MM.1S (cell line): ENCODE results near the gene MROH7.

Source experiments
- DNase-seq: peaks from one replicate; pipeline ENCODE4 v3.0.0-alpha.2; 2015
- H2AFZ ChIP-seq: fragments of 300-600 bp; sonication (generic); 2 replicates; pipeline ENCODE4 v1.6.0; 2016; ENCODE audit warnings: antibody characterized with exemption, low read length
- H3F3A ChIP-seq: fragments of 300-600 bp; sonication (generic); 2 replicates; pipeline ENCODE4 v1.6.1; 2016; ENCODE audit warnings: mild to moderate bottlenecking, antibody characterized with exemption, low read length, moderate library complexity, mixed read lengths; ENCODE audit not compliant: insufficient read depth
- H3K27ac ChIP-seq: fragments of 300-600 bp; sonication (generic); 2 replicates; pipeline ENCODE4 v1.5.1; 2016; ENCODE audit warnings: mild to moderate bottlenecking, low read length
- H3K27me3 ChIP-seq: fragments of 300-600 bp; sonication (generic); replicated peaks from 2 replicates; pipeline ENCODE4 v1.6.0; 2016; ENCODE audit warnings: low read length; ENCODE audit not compliant: insufficient read depth
- H3K36me3 ChIP-seq: fragments of 300-600 bp; sonication (generic); replicated peaks from 2 replicates; pipeline ENCODE4 v1.6.1; 2016; ENCODE audit warnings: mild to moderate bottlenecking, low read length, mixed read lengths; ENCODE audit not compliant: insufficient read depth
- H3K4me1 ChIP-seq: fragments of 300-600 bp; sonication (generic); 2 replicates; pipeline ENCODE4 v1.6.1; 2016; ENCODE audit warnings: low read length, mixed read lengths
- H3K4me2 ChIP-seq: fragments of 300-600 bp; sonication (generic); 2 replicates; pipeline ENCODE4 v1.6.0; 2016; ENCODE audit warnings: low read depth, low read length
- H3K4me3 ChIP-seq: fragments of 300-600 bp; sonication (generic); 2 replicates; pipeline ENCODE4 v1.5.1; 2016; ENCODE audit warnings: low read length, mixed read lengths
- H3K79me2 ChIP-seq: fragments of 300-600 bp; sonication (generic); 2 replicates; pipeline ENCODE4 v1.6.1; 2016; ENCODE audit warnings: mixed run types, low read length, mixed read lengths
- H3K9ac ChIP-seq: fragments of 300-600 bp; sonication (generic); 2 replicates; pipeline ENCODE4 v1.6.1; 2016; ENCODE audit warnings: low read length, mixed read lengths
- H3K9me2 ChIP-seq: fragments of 300-600 bp; sonication (generic); replicated peaks from 2 replicates; pipeline ENCODE4 v1.6.1; 2016; ENCODE audit warnings: mild to moderate bottlenecking, low read length, mixed read lengths; ENCODE audit not compliant: insufficient read depth
- H3K9me3 ChIP-seq: fragments of 300-600 bp; sonication (generic); replicated peaks from 2 replicates; pipeline ENCODE4 v1.6.1; 2016; ENCODE audit warnings: mild to moderate bottlenecking, low read length, mixed read lengths; ENCODE audit not compliant: insufficient read depth
- H4K20me1 ChIP-seq: fragments of 300-600 bp; sonication (generic); 2 replicates; pipeline ENCODE4 v1.6.1; 2016; ENCODE audit warnings: mild to moderate bottlenecking, low read length, moderate library complexity, mixed read lengths; ENCODE audit not compliant: insufficient read depth
- CTCF ChIP-seq: fragments of 300-600 bp; sonication (generic); IDR thresholded peaks from 2 replicates; pipeline ENCODE4 v1.5.1; 2016; ENCODE audit warnings: antibody characterized with exemption, low read length, mixed read lengths
- EZH2 ChIP-seq: fragments of 300-600 bp; sonication (generic); optimal IDR thresholded peaks from 2 replicates; pipeline ENCODE3; 2017; ENCODE audit warnings: low read depth, mild to moderate bottlenecking, antibody characterized with exemption, low read length, mixed read lengths
- EZH2phosphoT487 ChIP-seq: fragments of 300-600 bp; sonication (generic); IDR thresholded peaks from 2 replicates; pipeline ENCODE4 v1.6.1; 2018; ENCODE audit warnings: antibody characterized with exemption, low read length

Gene MROH7

GRCh38 chr1:54599211-54599823, 42.3 kb upstream of the MROH7 start:
- Histone ChIP-seq H3K9ac (no peak overlapping the region), H3K27ac (no peak overlapping the region), H3K36me3 (no peaks in the 10 kb centered on the region), H2AFZ (no peak overlapping the region), H3K79me2 (no peaks in the 10 kb centered on the region), H3K4me3 (no peak overlapping the region), H3K4me1 (peaks cover 3% of the 10 kb centered on the region; the same call in 1 of the 2 replicates), H4K20me1 (no peaks in the 10 kb centered on the region), H3K9me3 (no peaks in the 10 kb centered on the region), H3K27me3 (no peaks in the 10 kb centered on the region), H3K9me2 (no peaks in the 10 kb centered on the region), H3F3A (no peaks in the 10 kb centered on the region), H3K4me2 (no peak overlapping the region)
- TF ChIP-seq CTCF, result no peak
- DNase-seq, result no peak

- H4K20me1 ChIP-seq, result no peaks in the 10 kb centered on the region
- H3K9me2 ChIP-seq, result no peaks in the 10 kb centered on the region
- H3K9ac ChIP-seq, result no peak overlapping the region
- peaks cover 5% of the 10 kb centered on the region; the same call in 1 of the 2 replicates for H3F3A ChIP-seq
- no peak overlapping the region for H3K27ac ChIP-seq
- H3K27me3 ChIP-seq, result no peaks in the 10 kb centered on the region
- TF ChIP-seq EZH2phosphoT487 (no peak), CTCF (no peak), EZH2 (no peak)
- DNase-seq, result no peak
- H3K79me2 ChIP-seq, result no peaks in the 10 kb centered on the region
- H3K4me1 ChIP-seq, result peaks cover 13% of the 10 kb centered on the region
- no peak overlapping the region for H3K4me3 ChIP-seq
- H2AFZ ChIP-seq, result no peak overlapping the region
- H3K4me2 ChIP-seq, result no peak overlapping the region
- no peaks in the 10 kb centered on the region for H3K36me3 ChIP-seq
- H3K9me3 ChIP-seq, result no peaks in the 10 kb centered on the region
Measured at GRCh38 chr1:54600947-54601721, 40.5 kb upstream of the MROH7 start.

GRCh38 chr1:54601730-54602129, 39.9 kb upstream of the MROH7 start:
- H3K4me3 ChIP-seq, result no peak overlapping the region
- H3K79me2 ChIP-seq, result no peaks in the 10 kb centered on the region
- H3K9ac ChIP-seq, result no peak overlapping the region
- no peak overlapping the region for H3K4me2 ChIP-seq
- no peaks in the 10 kb centered on the region for H3K36me3 ChIP-seq
- peaks cover 13% of the 10 kb centered on the region for H3K4me1 ChIP-seq
- no peaks in the 10 kb centered on the region for H3K9me3 ChIP-seq
- H3K27me3 ChIP-seq, result no peaks in the 10 kb centered on the region
- H2AFZ ChIP-seq, result no peak overlapping the region
- no peak for DNase-seq
- H3K9me2 ChIP-seq, result no peaks in the 10 kb centered on the region
- no peak overlapping the region for H3K27ac ChIP-seq
- H3F3A ChIP-seq, result peaks cover 5% of the 10 kb centered on the region; the same call in 1 of the 2 replicates
- H4K20me1 ChIP-seq, result no peaks in the 10 kb centered on the region
- TF ChIP-seq EZH2, result no peak
- no peak for TF ChIP-seq EZH2phosphoT487
- no peak for TF ChIP-seq CTCF
